IPS-11a (cell line): ENCODE results near the gene TMEM82.

ENCODE experiments used
- H3K4me3 ChIP-seq: one replicate; pipeline ENCODE4 v1.5.1; 2013; ENCODE audit warnings: low read depth, low read length, control low read depth

TMEM82 gene

GRCh38 chr1:15755646-15756040, 13.3 kb downstream of the TMEM82 start:
- no peak overlapping the region for H3K4me3 ChIP-seq

GRCh38 chr1:15756143-15757015, 14.1 kb downstream of the TMEM82 start:
- no peak overlapping the region for H3K4me3 ChIP-seq

GRCh38 chr1:15757016-15757543, 14.8 kb downstream of the TMEM82 start:
- H3K4me3 ChIP-seq = no peak overlapping the region

- peak overlapping the region; percentile 38 for H3K4me3 ChIP-seq
Measured at GRCh38 chr1:15757575-15758342, 15.5 kb downstream of the TMEM82 start.

GRCh38 chr1:15758343-15758931, 16.1 kb downstream of the TMEM82 start, which contains the start of gene FBLIM1:
FBLIM1 (plus strand) TSS chr1:15758795; CDS start chr1:15764984, 6,189 bp downstream.
- peak within 1 kb of the TSS; percentile 75 for H3K4me3 ChIP-seq

GRCh38 chr1:15758953-15759661, 16.8 kb downstream of the TMEM82 start:
- peak overlapping the region; percentile 75 for H3K4me3 ChIP-seq

- no peak overlapping the region for H3K4me3 ChIP-seq
Measured at GRCh38 chr1:15760520-15761211, 18.4 kb downstream of the TMEM82 start.

GRCh38 chr1:15761366-15762128, 19.2 kb downstream of the TMEM82 start:
- no peak overlapping the region for H3K4me3 ChIP-seq

- H3K4me3 ChIP-seq = no peak overlapping the region
Measured at GRCh38 chr1:15762546-15762945, 20.2 kb downstream of the TMEM82 start.

GRCh38 chr1:15764269-15764764, 22.0 kb downstream of the TMEM82 start:
- no peak overlapping the region for H3K4me3 ChIP-seq

GRCh38 chr1:15764890-15765289, 22.6 kb downstream of the TMEM82 start:
- H3K4me3 ChIP-seq = no peak overlapping the region

GRCh38 chr1:15765495-15766194, 23.3 kb downstream of the TMEM82 start:
- no peak overlapping the region for H3K4me3 ChIP-seq

- no peak overlapping the region for H3K4me3 ChIP-seq
Measured at GRCh38 chr1:15767941-15768340, 25.6 kb downstream of the TMEM82 start.

GRCh38 chr1:15768388-15768787, 26.1 kb downstream of the TMEM82 start:
- H3K4me3 ChIP-seq = no peak overlapping the region

- H3K4me3 ChIP-seq = no peak overlapping the region
Measured at GRCh38 chr1:15770313-15770962, 28.1 kb downstream of the TMEM82 start.

- H3K4me3 ChIP-seq = no peak overlapping the region
Measured at GRCh38 chr1:15771836-15772515, 29.7 kb downstream of the TMEM82 start.

- no peak overlapping the region for H3K4me3 ChIP-seq
Measured at GRCh38 chr1:15775706-15776105, 33.4 kb downstream of the TMEM82 start.
